Neural cell (in vitro differentiated cells): ENCODE measurements around the gene IL11.

Experiments
- CTCF ChIP-seq: fragments of 450-650 bp; IDR thresholded peaks from 2 replicates; pipeline ENCODE4 v1.5.1; 2014; ENCODE audit warnings: antibody characterized with exemption, mild to moderate bottlenecking, moderate library complexity; ENCODE audit not compliant: poor library complexity, severe bottlenecking
- EP300 ChIP-seq: fragments of 450-650 bp; conservative IDR thresholded peaks from 2 replicates; pipeline ENCODE4 v1.6.1; 2014; ENCODE audit warnings: antibody characterized with exemption, mild to moderate bottlenecking, moderate library complexity; ENCODE audit not compliant: poor library complexity, severe bottlenecking
- EZH2 ChIP-seq: fragments of 200-600, 300-800 bp; shearing (Covaris generic), sonication (generic); IDR thresholded peaks from 2 replicates; pipeline ENCODE4 v1.6.1; 2014; ENCODE audit warnings: antibody characterized with exemption, low read length, borderline replicate concordance, mild to moderate bottlenecking; ENCODE audit not compliant: insufficient read depth, poor library complexity, severe bottlenecking
- POLR2AphosphoS5 ChIP-seq: IDR thresholded peaks from 2 replicates; pipeline ENCODE4 v1.6.1; 2012
- RAD21 ChIP-seq: fragments of 450-650 bp; conservative IDR thresholded peaks from 2 replicates; pipeline ENCODE4 v1.6.1; 2014; ENCODE audit warnings: antibody characterized with exemption, mild to moderate bottlenecking, moderate library complexity
- TAF1 ChIP-seq: IDR thresholded peaks from 2 replicates; pipeline ENCODE4 v1.6.1; 2012; ENCODE audit warnings: low read depth

GRCh38 chr19:55336101-55336500, 34.2 kb downstream of the IL11 start:
- TF ChIP-seq CTCF (no peak), RAD21 (no peak), POLR2AphosphoS5 (no peak), EP300 (no peak), TAF1 (no peak), EZH2 (no peak)
